HepG2 (cell line): ENCODE measurements around the gene CYSRT1. TPM values are rescaled to one million over a fixed set of nuclear protein-coding genes. Genes with fewer than 3 reads are reported as not detected.
A peak's percentile ranks its signal among the peaks of the same experiment; 100 is the strongest.

Experiments used
- IRX3 ChIP-seq: sonication (generic); formaldehyde crosslinking; IDR thresholded peaks from 2 replicates; pipeline ENCODE4 v1.8.1; 2023; ENCODE audit warnings: mild to moderate bottlenecking, low read depth, missing genetic modification reagents, borderline replicate concordance
- NCOR1 ChIP-seq: fragments of 200-600 bp; sonication (generic); IDR thresholded peaks from 2 replicates; pipeline ENCODE4 v1.7.0; 2017; ENCODE audit warnings: antibody characterized with exemption, low read length, borderline replicate concordance
- PLRG1 ChIP-seq: fragments of 450-650 bp; conservative IDR thresholded peaks from 2 replicates; pipeline ENCODE4 v1.6.1; 2016
- THAP9 ChIP-seq: sonication (generic); formaldehyde crosslinking; IDR thresholded peaks from 2 replicates; pipeline ENCODE4; 2020; ENCODE audit warnings: missing genetic modification reagents, mild to moderate bottlenecking, borderline replicate concordance
- ZNF205 ChIP-seq: IDR thresholded peaks from 2 replicates; pipeline ENCODE4 v1.6.1; 2018; ENCODE audit warnings: missing biosample characterization, missing genetic modification reagents
- ZNF275 ChIP-seq: sonication (generic); formaldehyde crosslinking; IDR thresholded peaks from 2 replicates; pipeline ENCODE4 v1.8.0; 2022; ENCODE audit warnings: missing genetic modification reagents, mild to moderate bottlenecking, inconsistent platforms, borderline replicate concordance
- ZNF407 ChIP-seq: sonication (generic); formaldehyde crosslinking; IDR thresholded peaks from one replicate; pipeline ENCODE4 v1.5.1; 2020; ENCODE audit warnings: mild to moderate bottlenecking, missing genetic modification reagents; ENCODE audit errors: not compliant biosample characterization
- ZNF672 ChIP-seq: sonication (generic); formaldehyde crosslinking; IDR thresholded peaks from 2 replicates; pipeline ENCODE4 v1.8.1; 2022; ENCODE audit warnings: missing genetic modification reagents
- ZNF780A ChIP-seq: sonication (generic); formaldehyde crosslinking; IDR thresholded peaks from 2 replicates; pipeline ENCODE4 v1.8.0; 2022; ENCODE audit warnings: mild to moderate bottlenecking, missing genetic modification reagents, moderate library complexity
- ZNF800 ChIP-seq: sonication (generic); formaldehyde crosslinking; IDR thresholded peaks from 2 replicates; pipeline ENCODE4 v1.4.0; 2020; ENCODE audit warnings: missing genetic modification reagents
- polyA plus RNA-seq, 8 experiments: library from polyadenylated mRNA; depleted of rRNA in 3 of 8; stranded (reverse) in 7 of 8; unstranded in 1 of 8; fragments of >200 nt; fragmentation: Illumina TruSeq in 4 of 8; extraction: Trizol in 4 of 8; gene quantifications; 2 replicates each; pipeline versions ENCODE4 v1.2.1 to v1.2.3, GENCODE V29; 2011 to 2016; ENCODE audit warnings: low read depth in 4 of 8, missing spikeins in 1 of 8, mixed read lengths in 1 of 8; ENCODE audit not compliant: insufficient read depth in 1 of 8
- total RNA-seq, 5 experiments: library from RNA; depleted of rRNA; stranded (reverse); fragments of >200 nt; fragmentation: Illumina TruSeq; extraction: Trizol; gene quantifications; 2 replicates each; pipeline ENCODE4 v1.2.3, GENCODE V29; 2016; ENCODE audit warnings: low read depth in 1 of 5
- TF ChIP-seq, protein P1 (sequence below): sonication (generic); formaldehyde crosslinking; IDR thresholded peaks from 2 replicates; pipeline ENCODE4 v1.5.0; 2020; ENCODE audit warnings: missing genetic modification reagents

The CYSRT1 gene
- total and polyA plus RNA-seq, 2 of the 13 experiments (the other 11 are each of a cell fraction or from before 2014, with no cell fraction given) = 1.5 to 2.1 TPM

DNA sequence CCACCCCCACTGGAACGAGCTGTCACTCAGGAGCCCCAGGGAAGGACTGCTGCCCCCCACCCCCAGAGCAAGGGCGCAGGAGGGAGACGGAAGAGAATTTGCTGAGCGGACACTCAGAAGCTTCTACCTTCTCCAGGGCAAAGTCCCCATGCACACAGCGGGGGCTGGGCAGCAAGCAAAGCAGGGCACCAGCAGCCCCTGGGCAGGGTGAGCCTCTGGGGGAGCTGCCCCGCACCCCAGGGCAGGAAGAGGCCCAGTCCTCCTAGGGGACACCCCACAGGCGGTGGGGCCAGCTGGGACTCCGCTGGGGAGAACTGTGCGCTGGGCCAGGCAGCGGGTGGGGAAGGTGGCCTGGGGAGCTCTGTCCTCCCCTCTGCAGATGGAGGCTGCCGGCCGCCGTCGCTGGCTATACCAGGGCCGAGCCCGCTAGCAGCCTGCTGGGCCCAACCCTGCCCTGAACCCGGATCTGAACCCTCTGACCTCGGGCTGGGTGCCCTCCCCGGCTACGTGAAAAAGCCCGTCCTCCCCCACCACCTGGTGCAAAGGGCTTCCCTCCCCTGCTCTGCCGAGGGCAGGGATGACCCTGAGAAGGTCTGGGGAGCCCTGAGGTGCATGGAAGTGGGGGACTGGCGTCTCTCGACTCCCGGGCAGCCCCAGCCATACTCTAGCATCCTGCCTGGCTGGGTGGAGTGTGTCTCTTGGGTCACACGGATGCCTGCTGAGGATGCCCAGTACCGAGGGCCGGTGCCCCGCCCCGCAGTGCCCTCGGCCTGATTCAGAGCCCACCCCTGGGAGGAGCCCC lies 5.1 kb downstream of the CYSRT1 start (continued):
- TF ChIP-seq THAP9 (CRISPR knock-in tag) (peak; percentile 55; the same call in 1 of the 2 replicates), ZNF672 (CRISPR knock-in tag) (no peak), PLRG1 (no peak), ZNF275 (CRISPR knock-in tag) (no peak), ZNF780A (no peak), ZNF407 (CRISPR knock-in tag) (no peak), ZNF205 (CRISPR knock-in tag) (peak; percentile 58; the same call in 1 of the 2 replicates), ZNF800 (CRISPR knock-in tag) (no peak), NCOR1 (no peak), IRX3 (CRISPR knock-in tag) (no peak)
- TF ChIP-seq, protein P1, sequence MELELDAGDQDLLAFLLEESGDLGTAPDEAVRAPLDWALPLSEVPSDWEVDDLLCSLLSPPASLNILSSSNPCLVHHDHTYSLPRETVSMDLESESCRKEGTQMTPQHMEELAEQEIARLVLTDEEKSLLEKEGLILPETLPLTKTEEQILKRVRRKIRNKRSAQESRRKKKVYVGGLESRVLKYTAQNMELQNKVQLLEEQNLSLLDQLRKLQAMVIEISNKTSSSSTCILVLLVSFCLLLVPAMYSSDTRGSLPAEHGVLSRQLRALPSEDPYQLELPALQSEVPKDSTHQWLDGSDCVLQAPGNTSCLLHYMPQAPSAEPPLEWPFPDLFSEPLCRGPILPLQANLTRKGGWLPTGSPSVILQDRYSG (CRISPR knock-in tag) = no peak
